Activated CD4-positive, CD25-positive, alpha-beta regulatory T cell treated with anti-CD3 and anti-CD28 coated beads, Interleukin-2, amount 50 U/mL, for 16 hours (primary cell): Measurements from ENCODE around the gene PRXL2B.

Source experiments
- DNase-seq: peaks from one replicate; pipeline ENCODE4 v3.0.0-alpha.2; 2020; ENCODE audit warnings: low read depth, low spot score

Gene PRXL2B

DNA sequence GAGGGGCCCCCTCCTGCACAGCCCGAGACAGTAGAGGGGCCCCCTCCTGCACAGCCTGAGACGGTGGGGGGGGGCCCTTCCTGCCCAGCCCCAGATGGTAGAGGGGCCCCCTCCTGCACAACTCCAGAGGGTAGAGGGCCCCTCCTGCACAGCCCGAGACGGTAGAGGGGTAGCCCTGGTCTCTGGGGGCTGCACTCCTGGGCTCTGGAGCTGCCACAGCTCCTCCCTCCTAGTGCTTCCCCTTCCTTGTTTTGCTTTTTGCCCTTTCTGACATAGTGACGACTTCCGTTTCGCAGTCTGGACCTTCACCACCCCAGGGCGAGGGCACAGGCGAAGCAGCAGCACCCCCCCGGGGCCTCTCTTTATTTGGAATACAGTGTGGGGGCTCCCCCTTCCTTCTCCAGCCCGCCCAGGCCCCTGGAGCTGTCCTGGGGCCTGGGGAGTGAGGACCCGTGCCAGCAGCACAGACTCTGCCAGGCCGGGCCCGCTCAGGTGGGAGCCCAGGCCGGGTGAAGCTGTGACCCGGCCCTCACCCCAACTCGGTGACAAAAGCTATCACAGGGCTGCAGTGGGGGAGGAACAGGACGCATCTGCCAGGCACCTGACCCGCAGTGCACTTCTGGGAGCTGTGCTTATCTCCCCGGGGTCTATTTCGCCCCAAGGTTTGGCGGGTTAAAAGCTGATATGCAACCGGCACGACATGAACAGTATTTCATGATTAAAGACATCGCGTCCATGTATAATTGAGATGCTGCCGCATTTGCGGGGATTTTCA, 1.1 kb upstream of the PRXL2B start:
- peak; percentile 39 for DNase-seq

DNA sequence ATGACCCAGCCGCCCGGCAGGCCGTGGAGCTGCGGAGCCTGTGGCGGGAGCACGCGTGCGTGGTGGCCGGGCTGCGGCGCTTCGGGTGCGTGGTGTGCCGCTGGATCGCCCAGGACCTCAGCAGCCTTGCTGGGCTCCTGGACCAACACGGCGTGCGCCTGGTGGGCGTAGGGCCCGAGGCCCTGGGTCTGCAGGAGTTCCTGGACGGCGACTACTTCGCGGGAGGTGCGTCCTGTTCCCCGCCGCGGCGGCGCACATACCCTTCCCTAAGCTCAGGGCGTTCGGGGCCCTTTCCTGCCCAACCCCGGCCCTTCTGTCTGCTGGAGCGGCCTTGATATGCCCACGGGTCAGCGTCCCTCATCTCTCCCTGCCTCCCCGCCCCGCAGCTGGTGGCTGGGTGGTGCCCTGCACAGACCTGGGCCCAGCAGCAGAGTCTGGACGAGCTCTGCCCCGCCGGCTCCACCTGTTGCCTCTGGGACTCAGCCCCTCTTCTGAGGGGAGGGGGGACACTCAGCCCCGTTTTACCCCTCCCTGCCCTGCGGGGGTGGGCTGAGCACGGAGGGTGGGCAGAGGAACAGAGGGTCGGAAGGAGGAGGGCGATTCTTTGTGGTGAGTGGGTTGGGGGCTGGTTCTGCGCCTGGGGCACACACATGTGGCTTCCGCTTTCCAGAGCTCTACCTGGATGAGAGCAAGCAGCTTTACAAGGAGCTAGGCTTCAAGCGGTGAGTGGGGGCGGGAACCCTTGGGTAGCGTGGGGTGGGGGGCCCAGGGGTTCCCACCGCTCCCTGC, 688 bp downstream of the PRXL2B start:
- DNase-seq, result no peak

DNA sequence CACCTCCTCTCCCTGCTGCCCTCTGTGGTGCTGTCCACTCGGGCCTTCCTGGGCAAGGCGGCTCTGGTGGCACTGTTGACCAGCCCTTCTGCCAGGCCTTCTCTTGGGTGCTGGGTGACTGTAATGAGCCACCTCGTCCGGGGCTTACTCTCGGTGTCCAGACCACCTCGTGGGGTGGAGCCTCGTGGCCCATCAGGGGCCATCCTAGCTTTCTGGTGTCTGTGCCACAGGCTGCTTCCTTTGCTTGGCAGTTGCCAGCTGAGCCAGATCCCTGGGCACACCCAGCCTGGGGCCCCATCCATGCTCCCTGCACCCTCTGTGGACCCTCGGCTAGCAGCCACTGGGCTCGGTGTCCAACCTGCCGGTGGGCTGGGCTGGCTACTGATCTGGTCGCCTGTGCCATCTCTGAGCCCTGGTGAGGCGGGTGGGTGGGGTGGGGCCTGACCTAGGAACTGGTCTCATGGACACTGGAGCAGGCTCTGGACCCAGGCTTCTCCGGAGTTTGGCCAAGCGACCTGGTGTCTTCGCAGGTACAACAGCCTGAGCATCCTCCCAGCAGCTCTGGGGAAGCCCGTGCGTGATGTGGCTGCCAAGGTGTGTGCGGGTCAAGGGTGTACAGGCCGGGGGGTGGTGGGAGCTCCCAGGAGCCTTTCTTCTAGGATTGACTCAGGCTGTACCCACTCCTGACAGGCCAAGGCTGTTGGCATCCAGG, 1.4 kb downstream of the PRXL2B start:
- DNase-seq, result no peak

DNA sequence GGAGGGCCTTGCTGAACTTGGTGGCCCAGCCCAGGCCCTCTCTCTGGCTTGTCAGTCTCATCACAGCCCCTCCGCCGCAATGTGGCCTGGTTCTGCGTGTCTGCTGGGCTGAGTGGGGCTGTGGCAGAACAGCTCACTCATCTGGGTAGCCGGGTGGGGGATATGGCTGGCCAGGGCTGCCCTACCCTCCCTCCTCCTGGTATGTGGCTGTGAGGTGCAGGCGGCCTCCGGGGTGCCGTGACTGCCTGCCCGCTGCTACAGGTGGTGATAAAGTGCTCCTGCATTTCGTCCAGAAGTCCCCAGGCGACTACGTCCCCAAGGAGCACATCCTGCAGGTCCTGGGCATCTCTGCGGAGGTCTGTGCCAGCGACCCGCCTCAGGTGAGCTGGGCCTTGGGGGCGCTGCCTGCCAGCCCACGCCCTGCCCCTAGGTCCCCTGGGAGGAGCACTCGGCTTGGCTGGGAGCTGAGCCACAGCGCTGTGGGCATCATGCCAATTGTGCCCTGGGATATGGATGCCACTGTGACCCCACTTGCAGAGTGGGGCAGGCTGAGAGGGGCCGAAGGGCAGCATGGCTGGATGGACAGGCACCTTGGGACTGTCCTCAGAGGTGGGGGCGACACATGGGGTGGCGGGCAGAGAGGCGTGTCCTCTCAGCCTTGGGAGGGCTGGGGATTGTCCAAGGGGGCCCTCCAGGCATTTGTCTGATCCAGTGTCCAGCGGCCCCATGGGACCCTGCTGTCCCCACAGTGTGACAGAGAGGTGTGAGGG, 2.3 kb downstream of the PRXL2B start:
- no peak for DNase-seq

DNA sequence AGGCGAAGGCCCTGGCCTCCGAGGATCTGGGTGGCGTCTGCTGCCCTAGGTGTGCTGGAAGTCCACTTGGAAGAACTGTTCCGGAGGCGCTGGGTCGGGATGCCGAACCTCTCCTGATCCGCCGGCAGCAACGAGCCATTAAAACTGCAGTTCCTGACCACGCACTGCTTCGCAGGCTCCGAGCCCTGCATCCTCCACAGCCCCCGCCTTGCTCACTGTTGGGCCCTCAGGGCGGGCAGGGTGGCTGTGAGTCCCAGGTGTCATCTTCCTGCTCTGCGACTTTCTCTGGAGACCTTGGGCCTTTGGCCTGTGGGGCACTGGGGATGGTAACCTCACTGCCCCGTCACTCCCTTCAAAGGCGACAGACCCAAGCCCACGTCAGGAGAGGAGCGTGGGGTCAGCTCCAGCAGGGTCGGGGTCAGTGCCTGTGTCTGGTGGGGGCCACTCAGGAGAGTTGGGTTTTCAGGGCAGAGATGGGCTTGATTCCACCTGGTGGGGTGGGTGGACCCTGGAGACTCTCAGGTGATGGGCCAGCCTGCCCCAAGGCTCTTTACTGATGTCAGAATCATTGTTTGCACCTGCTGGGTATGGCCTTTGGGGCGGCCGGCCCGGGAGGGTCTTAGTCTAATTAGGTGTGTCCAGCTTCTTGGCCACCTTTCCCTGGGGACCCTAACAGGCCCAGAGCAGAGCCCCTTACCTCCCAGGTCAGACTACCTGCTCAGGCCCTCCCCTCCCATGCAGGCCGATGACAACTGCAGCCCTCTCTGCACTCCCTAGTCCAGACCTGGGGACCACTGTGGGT, 3.1 kb downstream of the PRXL2B start:
- DNase-seq, result no peak

DNA sequence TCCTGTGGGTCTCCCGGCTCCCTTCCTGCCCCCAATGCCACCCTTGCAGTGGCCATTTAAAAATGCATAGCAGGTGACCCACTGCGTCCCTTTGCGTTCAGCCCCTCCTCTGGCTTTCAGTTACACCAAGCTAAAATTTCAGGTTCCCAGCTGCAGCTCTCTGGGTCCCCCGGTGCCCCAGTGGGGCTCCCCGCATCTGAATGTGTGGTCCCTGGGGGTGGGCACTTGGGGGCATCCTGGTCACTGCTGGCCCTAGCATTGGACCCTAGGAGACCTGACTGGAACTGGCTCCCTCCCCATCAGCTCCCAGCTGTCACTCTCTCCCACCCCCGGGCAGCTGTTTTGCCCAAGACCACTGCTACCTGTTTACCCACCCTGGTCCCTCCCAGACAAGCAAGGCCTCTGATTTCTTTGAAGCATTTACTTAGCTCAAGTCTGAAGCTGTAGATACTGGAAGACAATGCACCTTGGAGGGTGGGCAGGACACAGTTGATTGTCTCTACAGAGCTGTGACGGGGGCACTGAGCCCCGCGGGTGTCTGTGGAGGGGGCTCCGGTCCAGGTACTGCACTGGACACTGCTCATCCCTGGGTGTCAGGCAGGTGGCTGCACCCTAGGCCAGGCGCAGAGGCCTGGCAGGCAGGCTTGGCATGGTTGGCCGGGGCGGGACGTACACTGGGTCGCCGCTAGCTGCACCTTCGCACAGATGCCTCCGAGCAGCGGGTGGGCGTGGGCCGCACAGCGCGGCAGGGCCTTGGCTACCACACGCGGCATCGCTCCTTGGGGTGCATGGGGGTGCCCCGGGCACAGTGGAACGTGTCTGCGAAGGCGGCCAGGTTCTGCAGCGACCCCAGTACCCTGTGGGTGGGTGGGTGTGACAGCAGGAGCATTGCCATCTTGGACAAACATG, 3.9 kb downstream of the PRXL2B start:
- DNase-seq, result no peak

DNA sequence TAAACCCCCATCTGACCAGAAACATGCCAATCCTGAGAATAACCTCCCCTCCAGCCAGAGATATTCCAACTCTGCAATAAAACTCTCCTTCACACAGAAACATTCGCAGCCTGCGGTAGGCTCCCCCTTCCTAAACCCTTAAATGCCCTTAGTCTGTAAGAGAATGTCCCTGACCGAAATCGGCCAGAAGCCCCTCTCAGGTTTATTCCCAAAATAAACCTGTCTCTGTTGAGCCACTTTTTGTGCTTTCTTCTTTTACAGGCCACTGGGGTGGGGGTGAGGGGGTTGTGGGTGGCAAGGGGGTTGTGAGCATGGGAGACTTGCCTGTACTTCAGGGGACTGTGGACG, 4.6 kb downstream of the PRXL2B start:
- no peak for DNase-seq

DNA sequence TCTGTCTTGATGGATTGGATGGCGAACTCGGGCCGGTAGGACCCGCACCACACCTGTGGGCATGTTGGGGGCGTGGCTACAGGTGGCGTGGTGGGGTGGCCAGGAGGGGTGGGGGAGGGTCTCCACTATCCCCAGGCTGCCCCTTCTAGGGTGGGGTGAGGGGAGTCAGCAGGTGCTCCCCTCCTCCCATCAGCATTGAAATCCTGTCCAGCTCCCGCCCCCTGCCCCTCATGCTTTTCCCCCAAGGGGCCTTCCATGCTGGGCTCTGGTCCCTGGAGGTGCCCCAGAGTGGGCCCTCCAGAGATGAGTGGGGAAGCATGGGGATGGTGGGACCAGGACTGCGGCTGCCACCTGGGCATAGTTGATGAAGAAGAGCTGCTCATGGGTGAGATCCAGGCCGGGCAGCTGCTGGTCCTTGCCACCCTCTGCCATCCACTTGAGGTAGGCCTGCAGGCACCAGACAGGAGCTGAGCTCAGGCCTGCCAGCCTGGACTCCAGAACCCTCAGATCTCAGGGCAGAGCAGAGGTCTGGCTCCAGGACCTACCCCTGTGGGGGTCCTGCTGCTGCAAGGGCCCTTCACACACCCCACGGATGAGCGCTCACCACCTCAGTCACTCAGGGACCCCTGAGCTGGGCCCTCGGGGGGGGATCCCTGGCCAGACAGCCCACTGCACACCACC, 5.1 kb downstream of the PRXL2B start:
- no peak for DNase-seq

DNA sequence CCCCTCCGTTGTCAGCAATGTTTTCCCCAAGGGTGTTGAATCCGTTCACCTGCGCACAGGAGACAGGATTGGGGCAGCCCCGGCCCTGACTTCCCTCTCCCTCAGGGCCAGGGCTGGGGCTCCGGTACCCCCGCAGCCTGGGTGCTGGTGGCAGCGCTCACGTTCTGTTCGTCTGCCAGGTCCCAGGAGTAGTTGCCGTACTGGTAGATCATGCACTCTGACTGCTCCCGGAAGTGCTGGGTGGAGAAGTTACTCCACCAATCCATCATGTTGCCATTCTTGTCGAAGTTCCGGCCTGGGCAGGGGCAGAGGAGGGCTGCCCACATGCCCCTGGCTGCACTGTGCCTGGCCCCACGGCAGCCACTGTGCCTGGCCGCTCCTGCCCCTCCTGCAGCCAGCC, 6.1 kb downstream of the PRXL2B start:
- DNase-seq, result no peak

DNA sequence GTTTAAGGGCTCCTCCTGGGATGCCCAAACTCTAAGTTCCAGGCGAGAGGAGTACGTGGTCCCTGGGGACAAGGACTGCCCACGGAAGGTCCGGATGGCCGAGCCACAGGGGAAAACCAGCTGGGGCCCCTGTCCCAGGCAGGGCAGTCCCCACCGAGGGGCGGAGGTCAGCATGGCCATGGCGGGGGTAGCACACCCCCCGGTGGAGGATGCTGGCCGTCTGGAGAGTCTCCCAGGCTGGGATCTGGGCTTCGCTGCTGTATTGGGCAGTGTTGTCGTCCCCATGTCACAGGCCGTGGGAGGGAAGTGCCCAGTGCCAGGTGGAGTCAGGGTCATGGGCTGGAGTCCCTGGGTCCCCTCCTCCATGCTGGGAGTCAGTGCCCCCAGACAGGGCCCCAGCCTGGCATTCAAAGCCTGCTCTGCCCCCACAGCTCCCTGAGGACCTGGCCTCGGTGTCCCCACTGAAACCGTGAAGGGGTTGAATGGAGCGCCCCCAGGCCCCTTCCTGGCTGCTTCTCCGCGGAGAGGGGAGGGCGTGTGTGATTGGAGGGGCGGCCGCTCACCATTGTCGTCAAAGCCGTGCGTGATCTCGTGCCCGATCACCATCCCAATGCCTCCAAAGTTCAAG, 6.8 kb downstream of the PRXL2B start:
- DNase-seq, result no peak

DNA sequence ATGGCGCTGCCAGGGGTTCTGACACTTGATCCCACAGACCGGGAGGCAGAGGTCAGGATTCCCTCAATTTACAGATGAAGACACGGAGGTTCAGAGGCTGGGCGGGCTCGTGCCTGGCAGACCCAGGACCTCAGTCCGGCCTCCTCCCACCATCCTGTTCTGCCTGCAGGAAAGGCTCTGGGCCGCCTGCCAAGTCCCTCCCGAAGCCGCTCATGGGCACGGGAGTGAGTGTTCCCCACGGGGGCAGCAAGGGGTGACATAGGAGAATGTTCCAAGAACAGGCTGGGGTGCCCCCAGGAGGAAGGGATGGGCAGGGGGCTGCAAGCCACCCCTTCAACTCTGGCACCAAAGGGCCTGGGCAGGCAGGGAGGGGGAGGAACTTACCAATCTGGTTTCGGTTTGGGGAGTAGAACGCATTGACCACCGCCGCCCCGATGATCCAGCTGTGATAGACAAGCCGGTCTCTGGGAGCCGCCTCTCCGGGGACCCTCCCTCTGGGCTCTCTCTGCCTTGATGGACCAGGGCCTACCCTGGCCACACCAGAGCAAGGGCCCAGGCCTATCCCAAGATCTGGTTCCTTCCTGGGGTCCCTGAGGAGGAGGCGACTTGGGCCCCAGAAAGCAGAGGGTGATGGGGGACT, 7.5 kb downstream of the PRXL2B start:
- no peak for DNase-seq

DNA sequence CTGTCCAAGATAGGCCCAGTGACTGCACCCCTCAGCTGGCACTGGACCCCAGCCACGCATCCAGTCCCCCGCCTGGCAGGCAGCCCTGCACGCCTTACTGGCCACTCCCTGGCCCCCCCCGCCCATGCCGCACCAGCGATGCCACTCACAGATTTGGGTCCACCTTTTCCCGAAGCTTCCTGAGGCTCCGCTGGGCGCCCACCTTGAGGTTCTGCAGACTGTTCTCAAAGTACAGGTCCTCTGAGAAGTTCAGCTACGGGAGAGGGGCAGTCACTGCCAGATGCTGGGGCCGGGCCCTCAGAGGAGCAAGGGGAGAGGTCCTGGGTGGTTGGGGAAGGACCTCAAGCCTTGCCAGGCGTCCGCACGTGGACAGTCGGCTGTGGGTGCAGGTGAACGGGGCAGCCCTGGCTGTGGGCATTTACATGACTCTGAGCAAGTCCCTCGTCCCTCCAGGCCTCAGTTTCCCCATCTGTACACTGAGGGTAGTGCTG, 8.1 kb downstream of the PRXL2B start:
- no peak for DNase-seq

DNA sequence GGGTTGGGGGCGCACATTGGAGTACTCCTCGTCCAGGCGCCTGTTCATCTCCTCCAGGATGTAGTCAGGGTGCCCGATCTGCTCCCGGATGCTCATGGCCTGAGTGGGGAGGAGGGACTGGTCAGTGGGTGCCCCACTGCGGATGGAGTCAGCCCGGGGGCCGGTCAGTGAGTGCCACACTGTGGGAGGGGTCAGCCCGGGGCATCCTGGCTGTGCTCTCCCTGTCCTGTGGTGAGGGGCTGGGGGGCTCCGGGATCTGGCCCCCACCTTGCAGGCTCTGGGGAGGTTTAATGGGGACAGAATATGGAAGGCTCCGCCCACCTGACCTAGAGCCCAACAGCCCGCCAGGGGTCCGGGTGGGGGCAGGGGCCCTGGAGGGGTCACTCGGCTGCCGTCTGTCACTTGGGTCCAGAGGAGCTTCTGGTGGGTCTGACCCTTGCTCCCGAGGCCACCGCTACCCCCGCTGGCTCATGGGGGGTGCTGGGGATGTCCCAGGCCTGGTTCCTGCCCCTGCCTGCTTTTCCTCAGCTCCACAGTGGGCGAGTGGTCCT, 8.8 kb downstream of the PRXL2B start:
- no peak for DNase-seq

DNA sequence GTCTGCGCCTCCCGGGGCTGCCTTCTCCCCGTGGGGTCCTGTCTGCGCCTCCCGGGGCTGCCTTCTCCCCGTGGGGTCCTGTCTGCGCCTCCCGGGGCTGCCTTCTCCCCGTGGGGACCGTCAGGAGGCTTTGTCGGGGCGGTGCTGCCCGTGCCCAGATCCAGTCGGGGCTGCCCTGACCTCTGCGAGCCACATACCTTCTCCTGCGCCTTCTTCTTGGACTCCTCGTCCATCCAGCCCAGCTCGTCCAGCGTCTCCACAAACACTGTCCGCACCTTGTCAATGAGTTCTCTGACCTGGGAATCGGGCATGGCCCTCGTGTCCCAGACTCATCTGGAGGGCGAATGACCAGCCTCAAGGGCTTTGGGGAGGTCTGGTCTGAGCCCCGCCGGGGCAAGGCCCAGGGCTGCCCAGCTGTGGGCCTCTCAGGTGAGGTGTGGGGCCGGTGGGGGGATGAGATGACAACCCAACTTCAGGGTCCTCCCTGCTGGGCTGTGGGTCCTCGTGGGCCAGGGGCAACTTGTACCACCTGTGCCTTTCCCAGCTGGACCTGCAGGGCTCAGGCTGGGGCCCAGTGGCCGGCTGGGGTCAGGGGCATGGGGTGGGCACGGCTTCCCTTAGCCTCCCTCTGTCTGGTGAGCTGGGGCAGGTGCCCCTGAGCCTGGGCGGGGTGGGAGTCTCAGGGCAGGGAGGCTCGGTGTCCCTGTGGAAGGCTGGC, 9.4 kb downstream of the PRXL2B start:
- DNase-seq, result no peak

DNA sequence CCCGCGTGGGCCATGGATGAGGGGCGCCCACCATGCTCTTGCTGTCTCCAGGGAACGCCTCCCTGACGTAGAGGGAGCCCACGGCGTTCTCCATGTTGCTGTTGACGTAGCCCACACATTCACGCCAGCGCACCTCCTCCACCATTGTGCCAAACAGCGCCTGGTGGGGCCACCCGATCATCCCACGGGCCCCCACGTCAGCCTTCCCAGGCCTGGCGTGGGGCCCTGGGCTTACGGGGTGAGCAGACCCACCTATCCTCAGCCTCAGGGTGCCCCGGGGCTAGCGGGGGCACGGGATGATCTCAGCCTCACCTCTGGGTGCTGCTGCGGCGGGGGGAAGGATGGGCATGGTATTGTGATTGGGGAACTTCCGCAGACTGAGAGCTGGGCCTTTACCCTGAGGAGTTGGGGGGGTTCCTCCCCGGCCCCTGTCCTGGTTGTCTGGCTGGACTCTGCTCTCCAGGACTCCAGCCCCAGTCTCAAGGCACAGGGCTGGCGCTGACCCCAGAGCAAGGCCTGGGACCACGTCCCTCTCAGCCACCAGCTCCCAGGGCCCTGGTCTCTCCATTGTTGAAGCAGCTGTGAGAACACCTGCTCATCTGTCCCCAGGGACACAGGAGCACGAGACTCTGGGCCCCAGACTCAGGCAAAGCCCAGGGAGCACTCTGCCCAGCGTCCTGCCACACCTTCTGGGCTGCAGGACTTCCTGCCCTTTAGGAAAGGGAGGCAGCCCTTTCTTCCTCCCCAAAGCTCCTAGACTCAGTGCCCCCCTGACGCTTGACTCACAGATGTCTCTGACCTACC, 10.2 kb downstream of the PRXL2B start:
- DNase-seq, result no peak
